ENCODE results near the gene GPX8. TPM values are rescaled to one million over a fixed set of nuclear protein-coding genes. Genes with fewer than 3 reads are reported as not detected.

The GPX8 gene
- total and polyA plus RNA-seq, 2 of the 13 experiments (the other 11 are each of a cell fraction or from before 2014, with no cell fraction given), result 0.33 to 0.94 TPM

DNA sequence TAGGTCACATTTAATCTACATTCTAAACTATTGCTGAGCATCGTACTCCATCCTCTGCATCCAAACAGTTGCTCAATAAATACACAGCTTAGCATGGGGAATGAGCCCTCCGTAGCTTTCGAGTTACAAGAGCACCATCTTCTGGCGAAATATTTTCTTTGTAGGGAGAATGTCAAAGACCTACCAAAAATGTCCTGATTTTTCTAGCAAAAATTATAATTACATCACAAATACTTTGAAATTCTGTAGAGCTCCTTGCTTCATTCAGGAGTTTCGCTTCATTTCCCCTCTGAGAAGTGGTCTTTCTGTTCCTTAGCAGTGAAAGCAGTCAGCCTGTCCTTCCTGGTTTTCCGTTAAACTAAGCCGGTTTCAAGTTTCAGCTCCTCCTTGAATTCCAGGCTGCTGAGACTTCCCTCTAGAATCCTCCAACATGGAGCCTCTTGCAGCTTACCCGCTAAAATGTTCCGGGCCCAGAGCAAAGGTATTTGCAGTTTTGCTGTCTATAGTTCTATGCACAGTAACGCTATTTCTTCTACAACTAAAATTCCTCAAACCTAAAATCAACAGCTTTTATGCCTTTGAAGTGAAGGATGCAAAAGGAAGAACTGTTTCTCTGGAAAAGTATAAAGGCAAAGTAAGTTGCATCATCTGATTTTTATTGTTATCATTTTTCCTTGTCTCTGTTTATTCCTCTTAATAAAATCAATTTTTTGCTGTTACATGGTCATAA is at the start of gene GPX8 (continued):
- TF ChIP-seq SIX1 (CRISPR knock-in tag; IDR thresholded peaks at IDR 0.05; ENCODE audit: borderline replicate concordance) (0 out of 2 replicates have a peak, but pooled peaks have one; percentile 48), RAD21 (CRISPR knock-in tag; IDR thresholded peaks at IDR 0.05) (peak; percentile 39; the same call in 1 of the 2 replicates), SMC3 (IDR thresholded peaks at IDR 0.05; ENCODE audit: low read length) (peak; percentile 20; the same call in 1 of the 2 replicates), PRPF4 (IDR thresholded peaks at IDR 0.05; ENCODE audit: low read depth, low read length, poor library complexity, severe bottlenecking) (no peak), AGO2 (optimal IDR thresholded peaks at IDR 0.05; ENCODE audit: low read depth, low read length) (no peak), KDM5A (IDR thresholded peaks at IDR 0.05; ENCODE audit: borderline replicate concordance, low read length) (peak; percentile 75), ZZZ3 (CRISPR knock-in tag; IDR thresholded peaks at IDR 0.05; ENCODE audit: borderline replicate concordance) (no peak), TEAD3 (CRISPR knock-in tag; optimal IDR thresholded peaks at IDR 0.05; ENCODE audit: borderline replicate concordance) (peak; percentile 39), YY1 (IDR thresholded peaks at IDR 0.05; ENCODE audit: insufficient read depth, insufficient replicate concordance, low read depth, low read length) (no peak), TAF1 (CRISPR knock-in tag; IDR thresholded peaks at IDR 0.05) (no peak), ZNF235 (CRISPR knock-in tag; IDR thresholded peaks at IDR 0.05; ENCODE audit: borderline replicate concordance) (no peak), ZNF546 (CRISPR knock-in tag; conservative IDR thresholded peaks at IDR 0.05) (no peak), ASH2L (IDR thresholded peaks at IDR 0.05; ENCODE audit: insufficient read length, low read depth, low read length) (peak; percentile 21), SIX4 (CRISPR knock-in tag; IDR thresholded peaks at IDR 0.05) (0 out of 2 replicates have a peak, but pooled peaks have one; percentile 49), ZNF674 (CRISPR knock-in tag; IDR thresholded peaks at IDR 0.05; ENCODE audit: low read depth) (no peak), NR2F2 (IDR thresholded peaks at IDR 0.05; ENCODE audit: borderline replicate concordance, low read depth) (no peak)
- TF ChIP-seq, protein P1, sequence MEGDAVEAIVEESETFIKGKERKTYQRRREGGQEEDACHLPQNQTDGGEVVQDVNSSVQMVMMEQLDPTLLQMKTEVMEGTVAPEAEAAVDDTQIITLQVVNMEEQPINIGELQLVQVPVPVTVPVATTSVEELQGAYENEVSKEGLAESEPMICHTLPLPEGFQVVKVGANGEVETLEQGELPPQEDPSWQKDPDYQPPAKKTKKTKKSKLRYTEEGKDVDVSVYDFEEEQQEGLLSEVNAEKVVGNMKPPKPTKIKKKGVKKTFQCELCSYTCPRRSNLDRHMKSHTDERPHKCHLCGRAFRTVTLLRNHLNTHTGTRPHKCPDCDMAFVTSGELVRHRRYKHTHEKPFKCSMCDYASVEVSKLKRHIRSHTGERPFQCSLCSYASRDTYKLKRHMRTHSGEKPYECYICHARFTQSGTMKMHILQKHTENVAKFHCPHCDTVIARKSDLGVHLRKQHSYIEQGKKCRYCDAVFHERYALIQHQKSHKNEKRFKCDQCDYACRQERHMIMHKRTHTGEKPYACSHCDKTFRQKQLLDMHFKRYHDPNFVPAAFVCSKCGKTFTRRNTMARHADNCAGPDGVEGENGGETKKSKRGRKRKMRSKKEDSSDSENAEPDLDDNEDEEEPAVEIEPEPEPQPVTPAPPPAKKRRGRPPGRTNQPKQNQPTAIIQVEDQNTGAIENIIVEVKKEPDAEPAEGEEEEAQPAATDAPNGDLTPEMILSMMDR (CRISPR knock-in tag; IDR thresholded peaks at IDR 0.05), result peak; percentile 65
- TF ChIP-seq, protein P2, sequence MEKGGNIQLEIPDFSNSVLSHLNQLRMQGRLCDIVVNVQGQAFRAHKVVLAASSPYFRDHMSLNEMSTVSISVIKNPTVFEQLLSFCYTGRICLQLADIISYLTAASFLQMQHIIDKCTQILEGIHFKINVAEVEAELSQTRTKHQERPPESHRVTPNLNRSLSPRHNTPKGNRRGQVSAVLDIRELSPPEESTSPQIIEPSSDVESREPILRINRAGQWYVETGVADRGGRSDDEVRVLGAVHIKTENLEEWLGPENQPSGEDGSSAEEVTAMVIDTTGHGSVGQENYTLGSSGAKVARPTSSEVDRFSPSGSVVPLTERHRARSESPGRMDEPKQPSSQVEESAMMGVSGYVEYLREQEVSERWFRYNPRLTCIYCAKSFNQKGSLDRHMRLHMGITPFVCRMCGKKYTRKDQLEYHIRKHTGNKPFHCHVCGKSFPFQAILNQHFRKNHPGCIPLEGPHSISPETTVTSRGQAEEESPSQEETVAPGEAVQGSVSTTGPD (CRISPR knock-in tag; IDR thresholded peaks at IDR 0.05), result no peak
- TF ChIP-seq, protein P3, sequence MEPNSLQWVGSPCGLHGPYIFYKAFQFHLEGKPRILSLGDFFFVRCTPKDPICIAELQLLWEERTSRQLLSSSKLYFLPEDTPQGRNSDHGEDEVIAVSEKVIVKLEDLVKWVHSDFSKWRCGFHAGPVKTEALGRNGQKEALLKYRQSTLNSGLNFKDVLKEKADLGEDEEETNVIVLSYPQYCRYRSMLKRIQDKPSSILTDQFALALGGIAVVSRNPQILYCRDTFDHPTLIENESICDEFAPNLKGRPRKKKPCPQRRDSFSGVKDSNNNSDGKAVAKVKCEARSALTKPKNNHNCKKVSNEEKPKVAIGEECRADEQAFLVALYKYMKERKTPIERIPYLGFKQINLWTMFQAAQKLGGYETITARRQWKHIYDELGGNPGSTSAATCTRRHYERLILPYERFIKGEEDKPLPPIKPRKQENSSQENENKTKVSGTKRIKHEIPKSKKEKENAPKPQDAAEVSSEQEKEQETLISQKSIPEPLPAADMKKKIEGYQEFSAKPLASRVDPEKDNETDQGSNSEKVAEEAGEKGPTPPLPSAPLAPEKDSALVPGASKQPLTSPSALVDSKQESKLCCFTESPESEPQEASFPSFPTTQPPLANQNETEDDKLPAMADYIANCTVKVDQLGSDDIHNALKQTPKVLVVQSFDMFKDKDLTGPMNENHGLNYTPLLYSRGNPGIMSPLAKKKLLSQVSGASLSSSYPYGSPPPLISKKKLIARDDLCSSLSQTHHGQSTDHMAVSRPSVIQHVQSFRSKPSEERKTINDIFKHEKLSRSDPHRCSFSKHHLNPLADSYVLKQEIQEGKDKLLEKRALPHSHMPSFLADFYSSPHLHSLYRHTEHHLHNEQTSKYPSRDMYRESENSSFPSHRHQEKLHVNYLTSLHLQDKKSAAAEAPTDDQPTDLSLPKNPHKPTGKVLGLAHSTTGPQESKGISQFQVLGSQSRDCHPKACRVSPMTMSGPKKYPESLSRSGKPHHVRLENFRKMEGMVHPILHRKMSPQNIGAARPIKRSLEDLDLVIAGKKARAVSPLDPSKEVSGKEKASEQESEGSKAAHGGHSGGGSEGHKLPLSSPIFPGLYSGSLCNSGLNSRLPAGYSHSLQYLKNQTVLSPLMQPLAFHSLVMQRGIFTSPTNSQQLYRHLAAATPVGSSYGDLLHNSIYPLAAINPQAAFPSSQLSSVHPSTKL (CRISPR knock-in tag; IDR thresholded peaks at IDR 0.05), result no peak
- TF ChIP-seq, protein P4, sequence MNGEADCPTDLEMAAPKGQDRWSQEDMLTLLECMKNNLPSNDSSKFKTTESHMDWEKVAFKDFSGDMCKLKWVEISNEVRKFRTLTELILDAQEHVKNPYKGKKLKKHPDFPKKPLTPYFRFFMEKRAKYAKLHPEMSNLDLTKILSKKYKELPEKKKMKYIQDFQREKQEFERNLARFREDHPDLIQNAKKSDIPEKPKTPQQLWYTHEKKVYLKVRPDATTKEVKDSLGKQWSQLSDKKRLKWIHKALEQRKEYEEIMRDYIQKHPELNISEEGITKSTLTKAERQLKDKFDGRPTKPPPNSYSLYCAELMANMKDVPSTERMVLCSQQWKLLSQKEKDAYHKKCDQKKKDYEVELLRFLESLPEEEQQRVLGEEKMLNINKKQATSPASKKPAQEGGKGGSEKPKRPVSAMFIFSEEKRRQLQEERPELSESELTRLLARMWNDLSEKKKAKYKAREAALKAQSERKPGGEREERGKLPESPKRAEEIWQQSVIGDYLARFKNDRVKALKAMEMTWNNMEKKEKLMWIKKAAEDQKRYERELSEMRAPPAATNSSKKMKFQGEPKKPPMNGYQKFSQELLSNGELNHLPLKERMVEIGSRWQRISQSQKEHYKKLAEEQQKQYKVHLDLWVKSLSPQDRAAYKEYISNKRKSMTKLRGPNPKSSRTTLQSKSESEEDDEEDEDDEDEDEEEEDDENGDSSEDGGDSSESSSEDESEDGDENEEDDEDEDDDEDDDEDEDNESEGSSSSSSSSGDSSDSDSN (CRISPR knock-in tag; IDR thresholded peaks at IDR 0.05), result no peak

Measured in HepG2 (cell line).